Heart left ventricle (tissue), 13 donors: Measurements from ENCODE around the gene TRPV4.

ENCODE experiments used
- CTCF ChIP-seq, 12 donors: fragments of 200-600 bp; sonication (generic) in 4 of 12; IDR thresholded peaks; one replicate each; pipeline versions ENCODE4 v1.5.0 to v1.8.0; 2018 to 2022; ENCODE audit warnings: antibody characterized with exemption in 12 of 12, mild to moderate bottlenecking in 5 of 12
- POLR2A ChIP-seq, 2 donors: fragments of 450-650 bp; IDR thresholded peaks; one replicate each; pipeline ENCODE4 v1.6.1; 2017; ENCODE audit warnings: antibody characterized with exemption in 2 of 2, mild to moderate bottlenecking in 2 of 2, moderate library complexity in 2 of 2
- donor health status: ischemic (EF 13 %, LVEDD 7.1; RV severe dilation, severe dysfunction).
- donor health status: DM: no; HTN: yes; CAD: no.
- donor health status: DM: no; HTN: no; CAD: no.
- donor health status: ischemic (EF 25% LVEDD 6.9; RV normal size, moderate dysfunction).
- donor health status: ischemic (EF 25% LVEDD 5.7; RV mildly dilated, moderate dysfunction).
- donor health status: ischemic (EF 35%, LVEDD 5.7; RV mildly dilated, moderate dysfunction).
- donor health status: nonischemic (EF 11% LVEDD 7.7; RV severe dilation, severe dysfunction).
- donor health status: DM: yes; HTN: yes; CAD: no.
- donor health status: PGD.
- donor health status: ischemic (EF 29% LVEDD 5.4; RV normal size, mild dysfunction).
- donor health status: nonischemic (EF 23%, LVEDD 6.1; RV moderate dilation, normal function).

- TF ChIP-seq CTCF (IDR thresholded peaks at IDR 0.05), result no peak
- TF ChIP-seq POLR2A (IDR thresholded peaks at IDR 0.05), result no peak
Measured at GRCh38 chr12:109767991-109768900, 65.0 kb downstream of the TRPV4 start.
